Inflammatory macrophage treated with lipopolysaccharide for 1 hour (primary cell): ENCODE data around the gene OLA1.

ENCODE experiments used
- DNase-seq, 2 donors: peaks; one replicate each; pipeline ENCODE4 v3.0.0-alpha.2; 2020 to 2022

The OLA1 gene

GRCh38 chr2:174176898-174177297, 71.4 kb downstream of the OLA1 start:
- no peak for DNase-seq

- DNase-seq, result no peak
Measured at GRCh38 chr2:174174741-174175140, 73.6 kb downstream of the OLA1 start.

GRCh38 chr2:174172802-174173355, 75.5 kb downstream of the OLA1 start:
- DNase-seq, result no peak

GRCh38 chr2:174171686-174172445, 76.5 kb downstream of the OLA1 start:
- DNase-seq, result no peak

- DNase-seq, result no peak
Measured at GRCh38 chr2:174169372-174169771, 79.0 kb downstream of the OLA1 start.

GRCh38 chr2:174166261-174166660, 82.1 kb downstream of the OLA1 start:
- no peak for DNase-seq

- DNase-seq, result no peak
Measured at GRCh38 chr2:174161490-174161889, 86.8 kb downstream of the OLA1 start.

GRCh38 chr2:174158003-174158402, 90.3 kb downstream of the OLA1 start:
- DNase-seq, result peak; percentile 33 to 59

- no peak for DNase-seq
Measured at GRCh38 chr2:174157053-174157452, 91.3 kb downstream of the OLA1 start.

GRCh38 chr2:174153757-174154680, 94.3 kb downstream of the OLA1 start:
- DNase-seq, result peak in 1 of 2 donors; percentile 9

GRCh38 chr2:174149530-174149929, 98.8 kb downstream of the OLA1 start:
- no peak for DNase-seq

GRCh38 chr2:174148833-174149232, 99.5 kb downstream of the OLA1 start:
- DNase-seq, result no peak

GRCh38 chr2:174145827-174146226, 102.5 kb downstream of the OLA1 start:
- peak; percentile 15 to 34 for DNase-seq

GRCh38 chr2:174142290-174142689, 106.0 kb downstream of the OLA1 start:
- DNase-seq, result no peak

GRCh38 chr2:174138161-174138560, 110.2 kb downstream of the OLA1 start:
- DNase-seq, result peak; percentile 15 to 20

GRCh38 chr2:174135981-174136380, 112.4 kb downstream of the OLA1 start:
- DNase-seq, result no peak

GRCh38 chr2:174125090-174125489, 123.2 kb downstream of the OLA1 start:
- no peak for DNase-seq

- no peak for DNase-seq
Measured at GRCh38 chr2:174124181-174124580, 124.2 kb downstream of the OLA1 start.

GRCh38 chr2:174122185-174122584, 126.1 kb downstream of the OLA1 start:
- no peak for DNase-seq

- DNase-seq, result no peak
Measured at GRCh38 chr2:174121612-174122011, 126.7 kb downstream of the OLA1 start.

GRCh38 chr2:174121175-174121574, 127.2 kb downstream of the OLA1 start:
- DNase-seq, result no peak

GRCh38 chr2:174120346-174120745, 128.0 kb downstream of the OLA1 start:
- no peak for DNase-seq
